Gastroesophageal sphincter (tissue), 4 donors: ENCODE results near the gene SND1. TPM values are rescaled to one million over a fixed set of nuclear protein-coding genes. Genes with fewer than 3 reads are reported as not detected.

Experiments used
- ATAC-seq: fragments of 150-250 bp; one replicate; pipeline ENCODE4 v1.9.1; 2016; ENCODE audit warnings: mild to moderate bottlenecking, moderate library complexity
- H3K27ac ChIP-seq, 4 donors: fragments of 200-600 bp; sonication (generic) in 3 of 4; 1 replicate in 3 of 4; 2 replicates in 1 of 4; pipeline ENCODE4 v1.5.1; 2016 to 2019
- H3K27me3 ChIP-seq: fragments of 200-600 bp; sonication (generic); one replicate; pipeline ENCODE4 v1.5.1; 2019
- H3K36me3 ChIP-seq, 2 donors: fragments of 200-600 bp; sonication (generic); one replicate each; pipeline ENCODE4 v1.5.1; 2019; ENCODE audit warnings: control low read depth in 1 of 2
- H3K4me1 ChIP-seq, 3 donors: fragments of 200-600 bp; sonication (generic); 1 replicate in 2 of 3; 2 replicates in 1 of 3; pipeline ENCODE4 v1.5.1; 2016 to 2019; ENCODE audit warnings: control low read depth in 2 of 3
- H3K4me3 ChIP-seq, 2 donors: fragments of 200-600 bp; sonication (generic); one replicate each; pipeline ENCODE4 v1.5.1; 2019; ENCODE audit warnings: mild to moderate bottlenecking in 1 of 2, moderate library complexity in 1 of 2
- H3K9me3 ChIP-seq, 3 donors: fragments of 200-600 bp; sonication (generic); one replicate each; pipeline ENCODE4 v1.5.1; 2017 to 2019; ENCODE audit warnings: control low read depth in 2 of 3
- EP300 ChIP-seq: sonication (generic); formaldehyde crosslinking; IDR thresholded peaks from one replicate; pipeline ENCODE4 v1.6.1; 2017; ENCODE audit warnings: antibody characterized with exemption, mild to moderate bottlenecking
- POLR2A ChIP-seq, 2 donors: fragments of 450-650 bp; IDR thresholded peaks; one replicate each; pipeline ENCODE4 v1.6.1; 2017; ENCODE audit warnings: antibody characterized with exemption in 2 of 2, mild to moderate bottlenecking in 2 of 2, moderate library complexity in 1 of 2
- POLR2AphosphoS5 ChIP-seq: sonication (generic); formaldehyde crosslinking; IDR thresholded peaks from one replicate; pipeline ENCODE4 v1.6.1; 2017; ENCODE audit warnings: antibody characterized with exemption
- WGBS, 2 donors: methylation state at CpG; one replicate each; pipeline ENCODE4 v1.1.5; 2018; ENCODE audit warnings: low coverage in 1 of 2; 5-methylcytosine and 5-hydroxymethylcytosine counted together
- total RNA-seq, 4 donors: library from RNA; depleted of rRNA; stranded (reverse); fragments of >200 nt; gene quantifications; one replicate each; pipeline ENCODE4 v1.1.0, GENCODE V29; 2016
- TF ChIP-seq, protein P1 (sequence below), 4 experiments: fragments of 200-600 bp in 2 of 4; fragments of 450-650 bp in 2 of 4; sonication (generic) in 1 of 4; IDR thresholded peaks; one replicate each; pipeline ENCODE4 v1.5.1; 2017 to 2019; ENCODE audit warnings: antibody characterized with exemption in 4 of 4, mild to moderate bottlenecking in 2 of 4, moderate library complexity in 2 of 4

SND1 gene
- total RNA-seq, 4 donors from 2014 or later = 97.1 to 119 (median 103) TPM

- Histone ChIP-seq H3K9me3 (no peaks in the 10 kb centered on the region), H3K4me3 (peak overlapping the region; percentile 58 to 76), H3K27me3 (no peaks in the 10 kb centered on the region), H3K36me3 (peaks cover 0 to 5% of the 10 kb centered on the region in 2 donors), H3K4me1 (peaks cover 0 to 34% (median 3%) of the 10 kb centered on the region in 3 donors), H3K27ac (peak overlapping the region; percentile 56 to 97 (median 91))
- peak; percentile 23 for ATAC-seq
- TF ChIP-seq POLR2A (IDR thresholded peaks at IDR 0.05) (no peak), POLR2AphosphoS5 (no peak), EP300 (no peak)
- TF ChIP-seq, protein P1, sequence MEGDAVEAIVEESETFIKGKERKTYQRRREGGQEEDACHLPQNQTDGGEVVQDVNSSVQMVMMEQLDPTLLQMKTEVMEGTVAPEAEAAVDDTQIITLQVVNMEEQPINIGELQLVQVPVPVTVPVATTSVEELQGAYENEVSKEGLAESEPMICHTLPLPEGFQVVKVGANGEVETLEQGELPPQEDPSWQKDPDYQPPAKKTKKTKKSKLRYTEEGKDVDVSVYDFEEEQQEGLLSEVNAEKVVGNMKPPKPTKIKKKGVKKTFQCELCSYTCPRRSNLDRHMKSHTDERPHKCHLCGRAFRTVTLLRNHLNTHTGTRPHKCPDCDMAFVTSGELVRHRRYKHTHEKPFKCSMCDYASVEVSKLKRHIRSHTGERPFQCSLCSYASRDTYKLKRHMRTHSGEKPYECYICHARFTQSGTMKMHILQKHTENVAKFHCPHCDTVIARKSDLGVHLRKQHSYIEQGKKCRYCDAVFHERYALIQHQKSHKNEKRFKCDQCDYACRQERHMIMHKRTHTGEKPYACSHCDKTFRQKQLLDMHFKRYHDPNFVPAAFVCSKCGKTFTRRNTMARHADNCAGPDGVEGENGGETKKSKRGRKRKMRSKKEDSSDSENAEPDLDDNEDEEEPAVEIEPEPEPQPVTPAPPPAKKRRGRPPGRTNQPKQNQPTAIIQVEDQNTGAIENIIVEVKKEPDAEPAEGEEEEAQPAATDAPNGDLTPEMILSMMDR (IDR thresholded peaks at IDR 0.05) = no peak
- WGBS, 2 donors = 1 to 2% methylated on average over 22 to 27 of the region's 38 CpGs
Measured at GRCh38 chr7:127652333-127653248, 597 bp downstream of the SND1 start.

GRCh38 chr7:127653396-127653795 lies 1.4 kb downstream of the SND1 start:
- H3K4me3 ChIP-seq = no peak overlapping the region
- no peak for TF ChIP-seq EP300
- TF ChIP-seq, protein P1 (IDR thresholded peaks at IDR 0.05) = no peak
- no peak for TF ChIP-seq POLR2AphosphoS5
- TF ChIP-seq POLR2A (IDR thresholded peaks at IDR 0.05) = no peak
- H3K36me3 ChIP-seq = peaks cover 0 to 10% of the 10 kb centered on the region in 2 donors
- 80 to 94% methylated on average over 2 to 4 of the region's 4 CpGs for WGBS, 2 donors
- ATAC-seq = no peak
- H3K4me1 ChIP-seq = peaks cover 0 to 34% (median 3%) of the 10 kb centered on the region in 3 donors
- no peak overlapping the region for H3K27ac ChIP-seq
- H3K27me3 ChIP-seq = no peaks in the 10 kb centered on the region
- no peaks in the 10 kb centered on the region for H3K9me3 ChIP-seq

GRCh38 chr7:127654404-127655394 lies 2.7 kb downstream of the SND1 start:
- WGBS, 2 donors = 54 to 59% methylated on average over 5 of the region's 5 CpGs
- Histone ChIP-seq H3K36me3 (peaks cover 0 to 10% of the 10 kb centered on the region in 2 donors), H3K27ac (no peak overlapping the region), H3K9me3 (no peaks in the 10 kb centered on the region), H3K4me1 (peaks cover 0 to 34% (median 3%) of the 10 kb centered on the region in 3 donors), H3K4me3 (no peak overlapping the region), H3K27me3 (no peaks in the 10 kb centered on the region)
- TF ChIP-seq POLR2A (IDR thresholded peaks at IDR 0.05) (no peak), POLR2AphosphoS5 (no peak), EP300 (no peak)
- TF ChIP-seq, protein P1 (IDR thresholded peaks at IDR 0.05) = no peak
- ATAC-seq = no peak

DNA sequence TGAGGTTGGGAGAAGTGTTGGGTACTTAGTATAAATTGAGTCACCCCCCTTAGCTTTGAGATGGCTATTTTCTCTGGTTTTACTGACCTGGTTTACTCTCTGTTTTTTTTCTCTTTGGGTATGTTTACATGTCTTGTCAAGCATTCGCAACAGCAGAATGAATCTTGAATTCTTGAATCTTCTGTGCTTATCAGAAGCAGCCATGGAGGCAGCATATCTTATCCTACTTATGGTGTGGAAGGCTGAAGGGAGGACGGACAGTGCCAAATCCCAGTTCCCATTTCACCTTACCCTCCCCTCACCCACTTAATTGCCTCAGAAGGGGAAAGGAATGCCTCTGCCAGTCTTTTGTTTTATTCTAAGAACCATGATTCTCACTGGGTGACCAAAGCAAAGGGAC lies 3.7 kb downstream of the SND1 start:
- H3K36me3 ChIP-seq = peaks cover 0 to 10% of the 10 kb centered on the region in 2 donors
- H3K4me1 ChIP-seq = peaks cover 0 to 34% (median 3%) of the 10 kb centered on the region in 3 donors
- no peak overlapping the region for H3K4me3 ChIP-seq
- no peak overlapping the region for H3K27ac ChIP-seq
- H3K27me3 ChIP-seq = no peaks in the 10 kb centered on the region
- no peaks in the 10 kb centered on the region for H3K9me3 ChIP-seq
- TF ChIP-seq EP300 (no peak), POLR2A (IDR thresholded peaks at IDR 0.05) (no peak), POLR2AphosphoS5 (no peak)
- TF ChIP-seq, protein P1 (IDR thresholded peaks at IDR 0.05) = no peak
- ATAC-seq = no peak
- WGBS, 2 donors = 76 to 86% methylated on average over 2 of the region's 2 CpGs
